Epidermal melanocyte (primary cell): Measurements from ENCODE around the gene UNC13B.
"Not testable (repeated sequence)": the region's sequence is repeated elsewhere in the genome, so short reads cannot be mapped to it uniquely, and the experiment has no call there.

Experiments
- DNase-seq: peaks from one replicate; pipeline ENCODE4 v3.0.0; 2011; ENCODE audit warnings: low spot score; ENCODE audit not compliant: insufficient read length

The UNC13B gene

GRCh38 chr9:35163413-35163812, 1.6 kb downstream of the UNC13B start:
- DNase-seq, result no peak

- DNase-seq, result no peak
Measured at GRCh38 chr9:35164711-35165110, 2.9 kb downstream of the UNC13B start.

- DNase-seq, result not testable (repeated sequence)
Measured at GRCh38 chr9:35167429-35167828, 5.6 kb downstream of the UNC13B start.

GRCh38 chr9:35168963-35169362, 7.2 kb downstream of the UNC13B start:
- DNase-seq, result no peak

- no peak for DNase-seq
Measured at GRCh38 chr9:35172878-35173277, 11.1 kb downstream of the UNC13B start.

- no peak for DNase-seq
Measured at GRCh38 chr9:35177520-35177919, 15.7 kb downstream of the UNC13B start.

- DNase-seq, result no peak
Measured at GRCh38 chr9:35179347-35180280, 17.8 kb downstream of the UNC13B start.

GRCh38 chr9:35180801-35181200, 19.0 kb downstream of the UNC13B start:
- no peak for DNase-seq

- not testable (repeated sequence) for DNase-seq
Measured at GRCh38 chr9:35182401-35182800, 20.6 kb downstream of the UNC13B start.

- not testable (repeated sequence) for DNase-seq
Measured at GRCh38 chr9:35182996-35183754, 21.4 kb downstream of the UNC13B start.

- not testable (repeated sequence) for DNase-seq
Measured at GRCh38 chr9:35183755-35184480, 22.1 kb downstream of the UNC13B start.

- DNase-seq, result no peak
Measured at GRCh38 chr9:35186524-35186923, 24.7 kb downstream of the UNC13B start.

GRCh38 chr9:35190203-35190602, 28.4 kb downstream of the UNC13B start:
- no peak for DNase-seq

- no peak for DNase-seq
Measured at GRCh38 chr9:35191105-35191504, 29.3 kb downstream of the UNC13B start.

GRCh38 chr9:35193762-35194161, 32.0 kb downstream of the UNC13B start:
- no peak for DNase-seq

GRCh38 chr9:35195683-35196082, 33.9 kb downstream of the UNC13B start:
- no peak for DNase-seq

GRCh38 chr9:35198191-35198590, 36.4 kb downstream of the UNC13B start:
- no peak for DNase-seq

GRCh38 chr9:35203528-35203927, 41.7 kb downstream of the UNC13B start:
- DNase-seq, result no peak

- no peak for DNase-seq
Measured at GRCh38 chr9:35205340-35205739, 43.5 kb downstream of the UNC13B start.

GRCh38 chr9:35211854-35212253, 50.0 kb downstream of the UNC13B start:
- no peak for DNase-seq

GRCh38 chr9:35220659-35221338, 59.0 kb downstream of the UNC13B start:
- DNase-seq, result no peak
